Mammary epithelial cell (primary cell): ENCODE measurements around the gene ZMAT1.

Experiments used
- CTCF ChIP-seq, 2 donors: IDR thresholded peaks in 1 of 2; conservative IDR thresholded peaks in 1 of 2; 2 replicates each; pipeline ENCODE4 v1.5.1; 2011 to 2012; ENCODE audit warnings: inconsistent platforms in 2 of 2, low read length in 2 of 2, mild to moderate bottlenecking in 2 of 2, control low read depth in 1 of 2, low read depth in 1 of 2; ENCODE audit not compliant: insufficient read depth in 1 of 2; ENCODE audit errors: extremely low read depth in 1 of 2
- EZH2 ChIP-seq: IDR thresholded peaks from 2 replicates; pipeline ENCODE4 v1.6.1; 2012; ENCODE audit warnings: low read length, inconsistent platforms, borderline replicate concordance

- TF ChIP-seq CTCF (conservative IDR thresholded peaks at IDR 0.05 in 1 of 2, IDR thresholded peaks at IDR 0.05 in 1 of 2; ENCODE audit: extremely low read depth in 1 of 2, insufficient read depth in 1 of 2, low read depth in 1 of 2, low read length in 2 of 2) (no peak), EZH2 (no peak)
Observed at GRCh38 chrX:101956556-101956955, 24.7 kb upstream of the ZMAT1 start.
